GM10266 (cell line): ENCODE results near the gene RGL3.

Experiments used
- DNase-seq: peaks from one replicate; pipeline ENCODE4 v3.0.0; 2012; ENCODE audit errors: extremely low spot score
- CTCF ChIP-seq: IDR thresholded peaks from 2 replicates; pipeline ENCODE4 v1.5.1; 2012; ENCODE audit warnings: mild to moderate bottlenecking, low read depth; ENCODE audit not compliant: control insufficient read depth, insufficient read depth; ENCODE audit errors: missing control alignments

Gene RGL3

GRCh38 chr19:11446652-11447301 lies 27.7 kb upstream of the RGL3 start:
- TF ChIP-seq CTCF = peak; percentile 78
- DNase-seq = peak; percentile 76

- no peak for TF ChIP-seq CTCF
- DNase-seq = no peak
Measured at GRCh38 chr19:11446271-11446651, 27.1 kb upstream of the RGL3 start.

GRCh38 chr19:11445141-11445540 lies 26.0 kb upstream of the RGL3 start:
- TF ChIP-seq CTCF = no peak
- DNase-seq = no peak

- TF ChIP-seq CTCF = no peak
- DNase-seq = no peak
Measured at GRCh38 chr19:11444059-11444458, 24.9 kb upstream of the RGL3 start.

GRCh38 chr19:11437955-11438354 lies 18.8 kb upstream of the RGL3 start:
- DNase-seq = no peak
- TF ChIP-seq CTCF = no peak

GRCh38 chr19:11435833-11436313 lies 16.8 kb upstream of the RGL3 start:
- peak; percentile 15 for DNase-seq

More at GRCh38 chr19:11435833-11436313, 16.8 kb upstream of the RGL3 start:
- TF ChIP-seq CTCF = no peak
